Loucy (cell line): Measurements from ENCODE around the gene ENTPD7.

ENCODE experiments used
- H2AFZ ChIP-seq: fragments of 200-600 bp; sonication (generic); 2 replicates; pipeline ENCODE4 v1.6.0; 2016; ENCODE audit warnings: antibody characterized with exemption, mild to moderate bottlenecking, low read length, moderate library complexity
- H3F3A ChIP-seq: fragments of 200-600 bp; 2 replicates; pipeline ENCODE4 v1.6.0; 2016; ENCODE audit warnings: antibody characterized with exemption, low read depth, mild to moderate bottlenecking
- H3K27me3 ChIP-seq: fragments of 200-600 bp; sonication (generic); 2 replicates; pipeline ENCODE4 v1.6.1; 2014; ENCODE audit warnings: low read length, mild to moderate bottlenecking; ENCODE audit not compliant: insufficient read depth, poor library complexity, severe bottlenecking
- H3K36me3 ChIP-seq: fragments of 200-600 bp; sonication (generic); 2 replicates; pipeline ENCODE4 v1.6.1; 2016; ENCODE audit warnings: low read length; ENCODE audit not compliant: insufficient read depth
- H3K4me1 ChIP-seq: fragments of 200-600 bp; sonication (generic); 2 replicates; pipeline ENCODE4 v1.5.1; 2014; ENCODE audit warnings: low read length, mild to moderate bottlenecking; ENCODE audit not compliant: insufficient read depth, poor library complexity, severe bottlenecking
- H3K4me2 ChIP-seq: fragments of 200-600 bp; sonication (generic); 2 replicates; pipeline ENCODE4 v1.6.0; 2014; ENCODE audit warnings: antibody characterized with exemption, low read length, low read depth, mild to moderate bottlenecking; ENCODE audit not compliant: poor library complexity, severe bottlenecking
- H3K4me3 ChIP-seq: fragments of 200-600 bp; sonication (generic); 2 replicates; pipeline ENCODE4 v1.5.1; 2014; ENCODE audit warnings: low read length, mild to moderate bottlenecking, mixed read lengths; ENCODE audit not compliant: poor library complexity, severe bottlenecking
- H3K79me2 ChIP-seq: fragments of 200-600 bp; sonication (generic); 2 replicates; pipeline ENCODE4 v1.6.1; 2014; ENCODE audit warnings: low read length; ENCODE audit not compliant: insufficient read depth
- H3K9ac ChIP-seq: fragments of 200-600 bp; sonication (generic); 2 replicates; pipeline ENCODE4 v1.6.0; 2014; ENCODE audit warnings: mild to moderate bottlenecking, low read depth, low read length, moderate library complexity; ENCODE audit not compliant: poor library complexity, severe bottlenecking
- H3K9me2 ChIP-seq: fragments of 200-600 bp; sonication (generic); replicated peaks from 2 replicates; pipeline ENCODE4 v1.6.1; 2016; ENCODE audit warnings: low read depth, low read length, mixed read lengths
- H3K9me3 ChIP-seq: fragments of 200-600 bp; sonication (generic); 2 replicates; pipeline ENCODE4 v1.6.1; 2014; ENCODE audit warnings: mild to moderate bottlenecking, antibody characterized with exemption, low read length, low read depth; ENCODE audit not compliant: insufficient read depth
- H4K20me1 ChIP-seq: fragments of 200-600 bp; sonication (generic); 2 replicates; pipeline ENCODE4 v1.6.0; 2014; ENCODE audit warnings: antibody characterized with exemption, low read length, mild to moderate bottlenecking; ENCODE audit not compliant: insufficient read depth, poor library complexity, severe bottlenecking
- CTCF ChIP-seq: fragments of 200-600 bp; sonication (generic); conservative IDR thresholded peaks from 2 replicates; pipeline ENCODE4 v1.5.1; 2014; ENCODE audit warnings: mild to moderate bottlenecking, antibody characterized with exemption, low read length
- EZH2phosphoT487 ChIP-seq: fragments of 200-600 bp; IDR thresholded peaks from 2 replicates; pipeline ENCODE4 v1.6.1; 2018; ENCODE audit warnings: antibody characterized with exemption, mild to moderate bottlenecking, moderate library complexity, borderline replicate concordance

ENTPD7 gene

GRCh38 chr10:99619090-99619800 is 40.1 kb upstream of the ENTPD7 start:
- peak overlapping the region; percentile 88 for H3K9ac ChIP-seq
- no peaks in the 10 kb centered on the region for H3F3A ChIP-seq
- no peaks in the 10 kb centered on the region for H3K36me3 ChIP-seq
- peaks cover 40% of the 10 kb centered on the region for H3K79me2 ChIP-seq
- TF ChIP-seq CTCF (no peak), EZH2phosphoT487 (no peak)
- peaks cover 49% of the 10 kb centered on the region for H3K4me1 ChIP-seq
- H3K27me3 ChIP-seq: no peaks in the 10 kb centered on the region
- peak overlapping the region; percentile 94 for H3K4me2 ChIP-seq
- H3K9me3 ChIP-seq: no peaks in the 10 kb centered on the region
- H3K4me3 ChIP-seq: peak overlapping the region; percentile 94
- peaks cover 10% of the 10 kb centered on the region for H4K20me1 ChIP-seq
- no peaks in the 10 kb centered on the region for H3K9me2 ChIP-seq
- H2AFZ ChIP-seq: 0 out of 2 replicates have a peak overlapping the region, but pooled peaks have one; percentile 7

DNA sequence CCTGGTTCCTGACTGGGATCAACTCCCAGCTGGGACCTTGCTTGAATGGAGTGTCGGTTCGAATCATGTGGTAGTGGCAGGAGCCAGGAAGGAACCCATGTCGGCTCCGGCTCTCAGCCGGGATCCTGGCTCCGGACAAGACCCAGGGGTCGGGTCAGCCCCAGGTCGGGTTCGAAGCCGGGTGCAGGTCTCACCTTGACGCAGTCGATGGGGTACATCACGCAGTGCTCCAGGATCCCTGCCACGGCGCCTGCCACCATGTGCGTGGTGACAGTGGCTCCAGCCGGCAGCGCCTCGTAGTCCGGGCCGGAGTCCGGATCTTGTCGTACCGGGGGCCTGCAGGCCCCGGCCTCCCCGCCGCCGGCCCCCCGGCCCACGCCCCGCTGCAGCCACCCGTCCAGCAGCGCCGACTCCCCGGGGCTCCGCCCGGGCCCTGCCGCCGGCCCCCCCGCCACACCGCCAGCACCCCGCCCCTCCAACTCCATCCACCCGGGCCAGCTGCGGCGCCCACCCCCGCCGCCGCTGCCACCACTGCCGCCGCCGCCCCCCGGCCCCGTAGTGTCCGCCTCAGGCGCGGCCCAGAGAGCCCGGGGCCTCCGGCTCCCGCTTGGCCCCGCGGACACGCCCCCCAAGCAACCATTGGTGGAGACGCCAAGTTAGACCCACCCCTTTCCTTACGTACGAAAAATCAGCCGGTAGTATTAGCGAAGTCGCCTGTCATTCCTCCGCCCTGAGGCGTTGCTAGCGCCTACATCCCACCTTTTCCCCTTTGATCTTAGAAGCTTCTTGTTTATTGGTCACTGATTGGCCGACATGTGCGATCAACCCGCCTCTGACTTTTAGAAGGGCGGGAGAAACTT is 39.2 kb upstream of the ENTPD7 start, which contains the start of gene SLC25A28:
Gene SLC25A28 (minus strand): TSS at position 589 of the 860 bp plus-strand sequence. CDS start 104 bp downstream, at position 485.
- no peaks in the 10 kb centered on the region for H3K27me3 ChIP-seq
- TF ChIP-seq EZH2phosphoT487: no peak
- no peak for TF ChIP-seq CTCF
- H2AFZ ChIP-seq: peak within 1 kb of the TSS; percentile 88

GRCh38 chr10:99620711-99621453 is 38.4 kb upstream of the ENTPD7 start:
- Histone ChIP-seq H3K79me2 (peaks cover 40% of the 10 kb centered on the region), H3K9me3 (no peaks in the 10 kb centered on the region), H3K4me1 (peaks cover 44% of the 10 kb centered on the region), H3K4me2 (peak overlapping the region; percentile 91), H3F3A (no peaks in the 10 kb centered on the region), H3K4me3 (peak overlapping the region; percentile 88), H3K36me3 (no peaks in the 10 kb centered on the region), H4K20me1 (peaks cover 10% of the 10 kb centered on the region), H2AFZ (peak overlapping the region; percentile 88), H3K9ac (peak overlapping the region; percentile 95), H3K27me3 (no peaks in the 10 kb centered on the region), H3K9me2 (no peaks in the 10 kb centered on the region)
- TF ChIP-seq EZH2phosphoT487: no peak
- no peak for TF ChIP-seq CTCF

More for the DNA sequence above, 39.2 kb upstream of the ENTPD7 start, which contains the start of gene SLC25A28:
- Histone ChIP-seq H4K20me1 (peaks cover 10% of the 10 kb centered on the region), H3K4me3 (peak within 1 kb of the TSS; percentile 94), H3K4me2 (peak within 1 kb of the TSS; percentile 94), H3K9me2 (no peaks in the 10 kb centered on the region), H3K9me3 (no peaks in the 10 kb centered on the region), H3K9ac (peak within 1 kb of the TSS; percentile 95), H3K4me1 (peaks cover 49% of the 10 kb centered on the region), H3K79me2 (peaks cover 40% of the 10 kb centered on the region), H3K36me3 (no peaks in the 10 kb centered on the region), H3F3A (no peaks in the 10 kb centered on the region)
